ENCODE results near the gene LBH.

The LBH gene

DNA sequence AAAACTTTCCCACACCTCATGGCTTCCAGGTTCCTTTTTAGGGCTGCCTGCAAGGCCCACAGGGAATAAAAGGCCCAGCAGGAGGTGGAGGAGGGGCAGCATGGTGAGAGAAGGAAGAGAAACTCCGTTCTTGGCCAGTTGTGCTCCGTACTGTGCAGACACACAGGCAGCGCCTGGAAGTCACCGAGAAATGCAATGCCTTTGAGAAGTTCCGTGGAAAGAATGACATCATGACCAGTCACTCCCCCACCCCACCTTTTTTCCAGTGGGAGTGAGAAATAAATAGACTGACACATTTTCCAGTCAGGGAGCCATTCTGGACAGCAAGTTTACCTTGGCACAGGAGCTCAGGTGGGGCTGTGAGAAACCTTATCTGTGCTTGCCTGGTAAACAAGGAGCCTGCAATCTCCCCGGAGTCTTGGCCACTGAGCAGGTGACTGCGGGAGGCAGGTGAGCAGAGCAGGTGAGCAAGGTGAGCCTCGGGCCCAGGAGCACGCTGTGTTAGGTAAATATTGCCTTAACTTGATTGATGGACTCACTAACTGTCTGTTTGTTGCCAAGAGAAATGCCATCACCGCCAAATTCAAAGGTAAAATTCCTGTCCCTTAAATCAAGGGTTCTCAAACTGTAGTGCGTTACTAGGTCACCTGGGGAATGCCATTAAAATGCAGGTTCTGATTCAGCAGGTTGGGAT is 13.5 kb upstream of the LBH start:
- no peak for DNase-seq (ENCODE audit: low read depth)

DNA sequence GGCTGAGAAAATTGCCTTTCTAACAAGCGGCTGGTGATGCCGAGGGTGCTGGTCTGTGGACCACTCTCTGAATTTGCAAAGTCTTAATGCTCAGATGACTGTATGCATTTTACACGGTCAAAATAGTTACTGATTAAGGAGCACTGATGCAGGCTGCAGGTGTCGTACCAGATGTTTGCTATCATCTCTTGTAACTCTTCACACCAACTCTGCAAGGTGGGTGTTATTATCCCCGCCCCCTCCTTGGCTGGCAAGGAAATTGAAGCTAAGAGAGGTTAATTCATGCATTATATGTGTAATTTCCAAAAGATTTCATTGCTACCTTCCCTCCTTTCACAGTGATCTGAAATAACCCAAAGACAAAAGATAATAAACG is 13.0 kb upstream of the LBH start:
- no peak for DNase-seq (ENCODE audit: low read depth)

DNA sequence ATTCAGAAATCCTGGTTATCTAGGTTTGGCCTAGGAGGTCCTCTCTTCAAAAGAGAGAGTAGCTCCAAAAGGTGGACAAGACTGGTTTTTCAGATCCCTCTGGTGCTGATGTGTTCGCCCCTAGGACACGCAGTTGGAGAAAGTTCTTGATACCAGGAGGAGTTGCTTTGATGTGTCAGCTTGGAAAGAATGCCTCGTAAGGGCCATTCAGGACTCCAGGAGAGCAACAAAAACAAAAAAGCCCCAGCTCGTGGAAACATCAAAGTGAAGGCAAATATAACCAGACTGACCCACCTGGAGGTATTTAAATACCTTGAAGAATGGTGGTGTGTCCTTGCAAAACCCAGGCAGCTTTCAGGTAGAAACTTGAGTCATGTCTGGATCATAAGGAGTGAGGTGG is 12.5 kb upstream of the LBH start:
- no peak for DNase-seq (ENCODE audit: low read depth)

DNA sequence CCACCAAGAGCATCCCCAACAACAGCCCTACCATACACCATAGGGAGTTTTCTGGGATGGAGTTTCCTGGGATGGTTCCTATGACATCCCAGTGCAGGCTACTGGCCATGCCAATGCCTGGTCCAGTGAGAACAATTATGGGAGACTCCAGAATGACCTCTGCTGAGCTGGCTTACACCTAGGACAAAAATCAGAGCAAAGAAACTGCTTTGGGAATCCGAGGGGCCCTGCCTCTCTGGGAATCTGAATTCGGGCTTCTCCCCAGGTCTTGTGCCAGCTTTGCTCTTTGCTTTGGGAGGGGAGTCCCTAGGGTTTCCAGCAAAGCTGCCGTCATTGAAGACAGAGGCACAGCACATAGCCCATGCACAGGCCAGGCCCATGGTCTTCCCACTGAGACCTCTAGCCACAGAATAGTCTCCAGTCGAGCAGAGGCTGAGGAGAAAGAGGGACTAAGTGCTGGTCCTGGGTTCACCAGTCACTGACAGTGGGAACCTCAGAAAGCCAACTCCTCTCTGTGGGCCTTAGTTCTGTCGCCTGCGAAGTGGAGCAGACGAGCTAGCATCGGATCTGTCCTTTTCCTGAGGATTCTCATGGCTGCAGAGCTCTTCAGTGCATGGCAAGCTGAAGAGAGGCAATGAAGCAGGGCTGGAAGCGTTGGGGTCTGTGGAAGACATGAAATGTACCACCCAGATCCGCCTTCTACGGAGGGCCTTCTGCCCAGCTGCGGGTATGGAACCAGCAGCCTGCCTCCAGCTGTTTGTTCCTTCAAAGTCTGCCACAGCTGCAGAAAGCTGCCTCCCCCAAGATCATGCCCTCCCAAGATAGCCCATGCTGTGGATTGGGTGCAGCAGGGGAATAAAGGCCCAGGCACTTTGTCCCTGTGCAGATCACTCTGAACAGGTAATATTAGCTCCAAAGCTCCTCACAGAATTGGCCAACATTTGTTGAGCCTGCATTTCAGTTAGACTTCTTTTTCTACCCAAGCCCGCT is 11.2 kb upstream of the LBH start:
- no peak for DNase-seq (ENCODE audit: low read depth)

DNA sequence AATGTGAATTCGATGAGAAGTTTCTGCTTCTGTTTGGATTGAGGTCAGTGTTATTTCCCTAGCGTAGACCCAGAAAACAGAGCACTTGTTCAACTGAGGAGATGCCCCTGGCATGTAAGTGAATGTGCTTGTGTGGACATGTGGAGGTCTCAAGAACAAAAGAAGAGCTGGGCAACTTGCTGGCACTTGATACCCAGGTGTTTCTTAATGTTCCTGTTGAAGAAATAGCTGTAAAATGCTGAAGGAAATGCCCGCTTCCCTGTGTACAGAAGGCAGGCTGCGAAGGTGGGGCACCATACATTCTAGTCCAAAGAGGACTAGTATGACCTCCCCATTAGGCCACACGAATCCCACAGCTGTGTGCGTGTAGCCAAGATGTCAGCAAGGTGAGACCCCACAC is 9.8 kb upstream of the LBH start:
- DNase-seq (ENCODE audit: low read depth), result no peak

DNA sequence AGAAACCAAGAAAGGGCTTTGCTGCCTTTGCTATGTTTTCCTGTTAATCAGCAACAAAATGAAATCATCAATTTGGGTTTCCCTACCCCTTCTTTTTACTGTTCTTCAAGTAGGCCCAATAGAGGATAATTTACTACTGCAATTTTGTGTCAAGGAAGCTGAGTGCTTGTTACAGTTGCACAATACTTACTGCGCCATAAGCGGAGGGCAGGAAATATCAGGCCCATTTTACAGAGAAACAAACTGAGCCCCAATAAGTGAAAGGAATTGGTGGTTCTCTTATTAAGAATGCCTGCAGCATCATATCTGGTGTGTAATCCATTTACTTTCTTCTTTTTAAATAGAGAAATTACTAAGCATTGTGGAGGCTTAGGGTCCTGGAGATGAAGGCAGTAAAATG is 9.3 kb upstream of the LBH start:
- DNase-seq (ENCODE audit: low read depth), result no peak

- no peak for DNase-seq (ENCODE audit: low read depth)
These were observed 8.5 kb upstream of the LBH start for GRCh38 chr2:30222636-30223360.

- DNase-seq (ENCODE audit: low read depth), result no peak
These were observed 7.9 kb upstream of the LBH start for GRCh38 chr2:30223413-30223874.

GRCh38 chr2:30224151-30224550 is 7.2 kb upstream of the LBH start:
- no peak for DNase-seq (ENCODE audit: low read depth)

- DNase-seq (ENCODE audit: low read depth), result peak; percentile 18
These were observed 6.1 kb upstream of the LBH start for GRCh38 chr2:30225131-30225762.

GRCh38 chr2:30226144-30227032 is 4.9 kb upstream of the LBH start:
- no peak for DNase-seq (ENCODE audit: low read depth)

GRCh38 chr2:30229596-30229995 is 1.7 kb upstream of the LBH start:
- no peak for DNase-seq (ENCODE audit: low read depth)

GRCh38 chr2:30230497-30231211 is 680 bp upstream of the LBH start:
- no peak for DNase-seq (ENCODE audit: low read depth)

DNA sequence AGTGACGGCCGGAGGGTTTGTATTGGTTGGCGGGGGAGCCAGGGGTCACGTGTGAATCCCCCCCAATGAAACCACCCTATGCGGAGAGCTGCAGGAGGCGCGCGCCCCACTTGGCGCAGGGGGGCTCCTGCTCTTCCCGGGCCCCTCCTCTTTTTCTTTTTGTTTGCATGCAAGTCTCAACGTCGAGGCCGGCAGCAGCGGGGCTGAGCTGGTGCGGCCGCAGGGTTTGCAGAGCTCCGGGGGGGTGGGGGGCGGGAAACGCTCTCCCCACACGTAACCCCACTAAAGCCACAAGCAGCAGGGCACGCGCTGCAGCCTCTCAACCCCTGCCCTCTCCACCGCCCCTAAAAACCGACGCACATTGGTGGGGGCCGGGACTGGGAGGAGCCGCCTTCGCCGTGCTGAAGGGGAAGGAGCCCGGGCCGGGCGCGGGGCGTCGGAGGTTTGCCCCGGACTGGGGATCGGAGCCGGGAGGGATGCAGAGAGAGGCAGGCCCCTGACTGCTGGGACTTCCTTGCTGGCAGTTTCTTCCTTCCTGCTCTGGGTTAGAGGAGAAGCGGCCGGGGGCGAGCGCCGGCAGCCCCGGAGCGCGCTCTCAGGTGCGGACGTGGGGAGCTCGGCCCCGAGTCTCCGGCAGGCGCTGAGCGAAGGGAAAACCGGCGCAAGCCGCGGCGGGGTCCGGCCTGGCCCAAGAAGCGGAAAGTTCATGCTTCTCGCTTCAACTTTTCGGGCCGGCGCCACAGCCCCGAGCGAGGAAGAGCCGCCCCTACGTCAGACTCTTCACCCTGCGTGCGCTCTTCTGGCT is 864 bp downstream of the LBH start:
- DNase-seq (ENCODE audit: low read depth), result peak; percentile 82

DNA sequence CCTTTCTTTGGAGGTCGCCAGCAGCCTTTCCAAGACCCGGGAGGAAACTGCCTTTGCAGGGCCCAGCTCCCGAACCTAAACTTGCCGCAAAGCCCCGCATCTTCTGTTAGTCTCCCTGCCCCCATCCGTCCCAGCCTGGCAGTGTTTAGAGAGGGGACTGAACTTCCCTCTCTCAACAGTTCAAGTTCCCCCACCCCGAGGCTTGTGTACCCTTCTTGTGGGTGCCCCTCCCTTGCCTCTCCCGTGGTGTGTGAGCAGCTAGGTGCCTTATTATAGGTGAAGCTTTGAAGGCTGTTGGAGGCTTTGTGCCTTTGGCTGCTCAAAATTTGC is 1.4 kb downstream of the LBH start:
- DNase-seq (ENCODE audit: low read depth), result peak; percentile 27

GRCh38 chr2:30233271-30234009 is 2.1 kb downstream of the LBH start:
- DNase-seq (ENCODE audit: low read depth), result no peak

GRCh38 chr2:30234180-30234971 is 3.0 kb downstream of the LBH start:
- no peak for DNase-seq (ENCODE audit: low read depth)

DNA sequence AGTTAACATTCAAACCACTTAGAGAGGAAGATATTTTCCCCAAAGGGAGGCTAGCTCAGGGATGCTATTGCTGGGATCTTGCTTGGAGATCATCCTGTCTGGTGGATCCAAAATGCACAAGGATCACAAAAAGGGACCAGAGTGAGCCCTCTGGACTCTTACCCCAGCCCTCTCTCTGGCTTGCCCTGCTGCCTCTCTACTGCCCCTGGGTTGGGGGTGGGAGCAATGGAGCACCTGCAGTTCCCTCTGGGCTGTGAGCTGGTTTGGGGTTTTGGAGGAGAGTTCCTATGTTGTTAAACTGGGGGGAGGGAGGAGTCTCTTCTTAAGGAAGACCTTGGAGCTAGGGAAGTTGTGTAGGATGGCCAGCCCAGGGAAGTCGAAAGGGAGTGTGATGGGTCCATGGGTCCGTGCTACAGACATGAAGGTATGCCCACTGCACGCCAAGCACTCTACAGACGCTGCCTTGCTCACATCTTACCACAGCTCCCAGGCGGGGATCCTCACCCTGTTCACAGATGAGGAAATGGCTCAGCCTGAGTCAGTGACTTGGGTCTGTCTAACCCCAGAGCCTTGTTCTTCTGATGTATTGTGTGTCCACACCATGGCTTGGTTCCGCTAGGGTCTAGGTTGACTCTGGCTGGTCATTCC is 3.8 kb downstream of the LBH start:
- DNase-seq (ENCODE audit: low read depth), result peak; percentile 34
